WI38 (cell line): ENCODE data around the gene FERMT2.

ENCODE experiments used
- H3K4me3 ChIP-seq: 2 replicates; pipeline ENCODE4 v1.5.1; 2011; ENCODE audit warnings: low read depth, mild to moderate bottlenecking, control low read depth, low read length
- TF ChIP-seq, protein P1 (sequence below): IDR thresholded peaks from 2 replicates; pipeline ENCODE4 v1.5.1; 2012; ENCODE audit warnings: low read depth, mild to moderate bottlenecking, control low read depth, low read length

FERMT2 gene

GRCh38 chr14:52885230-52885629 is 65.6 kb downstream of the FERMT2 start:
- TF ChIP-seq, protein P1, sequence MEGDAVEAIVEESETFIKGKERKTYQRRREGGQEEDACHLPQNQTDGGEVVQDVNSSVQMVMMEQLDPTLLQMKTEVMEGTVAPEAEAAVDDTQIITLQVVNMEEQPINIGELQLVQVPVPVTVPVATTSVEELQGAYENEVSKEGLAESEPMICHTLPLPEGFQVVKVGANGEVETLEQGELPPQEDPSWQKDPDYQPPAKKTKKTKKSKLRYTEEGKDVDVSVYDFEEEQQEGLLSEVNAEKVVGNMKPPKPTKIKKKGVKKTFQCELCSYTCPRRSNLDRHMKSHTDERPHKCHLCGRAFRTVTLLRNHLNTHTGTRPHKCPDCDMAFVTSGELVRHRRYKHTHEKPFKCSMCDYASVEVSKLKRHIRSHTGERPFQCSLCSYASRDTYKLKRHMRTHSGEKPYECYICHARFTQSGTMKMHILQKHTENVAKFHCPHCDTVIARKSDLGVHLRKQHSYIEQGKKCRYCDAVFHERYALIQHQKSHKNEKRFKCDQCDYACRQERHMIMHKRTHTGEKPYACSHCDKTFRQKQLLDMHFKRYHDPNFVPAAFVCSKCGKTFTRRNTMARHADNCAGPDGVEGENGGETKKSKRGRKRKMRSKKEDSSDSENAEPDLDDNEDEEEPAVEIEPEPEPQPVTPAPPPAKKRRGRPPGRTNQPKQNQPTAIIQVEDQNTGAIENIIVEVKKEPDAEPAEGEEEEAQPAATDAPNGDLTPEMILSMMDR, result no peak
- H3K4me3 ChIP-seq, result no peak overlapping the region

- no peak overlapping the region for H3K4me3 ChIP-seq
- TF ChIP-seq, protein P1, result no peak
Measured at GRCh38 chr14:52883658-52884057, 67.2 kb downstream of the FERMT2 start.

GRCh38 chr14:52882824-52883223 is 68.0 kb downstream of the FERMT2 start:
- TF ChIP-seq, protein P1, result no peak
- no peak overlapping the region for H3K4me3 ChIP-seq

DNA sequence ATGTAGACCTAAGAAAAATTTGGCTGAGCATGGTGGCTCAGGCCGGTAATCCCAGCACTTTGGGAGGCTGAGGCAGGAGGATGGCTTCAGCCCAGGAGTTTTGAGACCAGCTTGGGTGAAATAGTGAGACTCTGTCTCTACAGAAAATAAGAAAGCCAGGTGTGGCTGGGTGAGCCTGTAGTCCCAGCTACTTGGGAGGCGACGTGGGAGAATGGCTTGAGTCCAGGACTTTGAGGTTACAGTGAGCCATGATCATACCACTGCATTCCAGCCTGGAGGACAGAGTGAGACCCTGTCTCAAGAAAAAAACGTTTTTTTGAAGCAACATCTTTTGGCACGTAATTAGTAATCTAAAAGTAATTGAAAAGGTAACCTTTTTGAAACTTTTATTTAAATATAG is 70.9 kb downstream of the FERMT2 start:
- TF ChIP-seq, protein P1, result no peak
- no peak overlapping the region for H3K4me3 ChIP-seq

GRCh38 chr14:52878946-52879345 is 71.9 kb downstream of the FERMT2 start:
- TF ChIP-seq, protein P1, result no peak
- H3K4me3 ChIP-seq, result no peak overlapping the region

GRCh38 chr14:52878469-52878868 is 72.4 kb downstream of the FERMT2 start:
- no peak overlapping the region for H3K4me3 ChIP-seq
- TF ChIP-seq, protein P1, result no peak

- no peak overlapping the region for H3K4me3 ChIP-seq
- TF ChIP-seq, protein P1, result no peak
Measured at GRCh38 chr14:52877628-52878027, 73.2 kb downstream of the FERMT2 start.
